T-cell (primary cell): Measurements from ENCODE around the gene BGN. TPM values are rescaled to one million over a fixed set of nuclear protein-coding genes. Genes with fewer than 3 reads are reported as not detected.

Experiments
- ATAC-seq, 4 experiments: fragments of 200-7000 bp in 3 of 4; fragments of 150-1000 bp in 1 of 4; cut with Tn5 transposase; replicated peaks in 1 of 4; 1 replicate in 3 of 4; 2 replicates in 1 of 4; pipeline ENCODE4 v1.10.0; 2021; ENCODE audit warnings: moderate library complexity in 3 of 4, mild to moderate bottlenecking in 2 of 4, moderate number of reproducible peaks in 1 of 4
- CTCF ChIA-PET, 2 donors: fragments of 300-600 bp; sonication (Branson Sonifier 250); formaldehyde crosslinking; loops; one replicate each; lab custom pipeline; 2022; ENCODE audit warnings: antibody characterized with exemption in 2 of 2; lab: Charles Lee
- POLR2A ChIA-PET, 2 donors: fragments of 300-600 bp; sonication (Branson Sonifier 250); formaldehyde crosslinking; loops; one replicate each; lab custom pipeline; 2022; ENCODE audit warnings: antibody characterized with exemption in 2 of 2; lab: Charles Lee
- DNase-seq, 35 experiments: peaks; one replicate each; pipeline versions ENCODE4 v3.0.0 to v3.0.0-alpha.2; 2013 to 2023
- H3K27ac ChIP-seq: one replicate; pipeline ENCODE4 v1.5.1; 2013; ENCODE audit warnings: low read length
- H3K27me3 ChIP-seq, 2 experiments: replicated peaks in 1 of 2; 1 replicate in 1 of 2; 2 replicates in 1 of 2; pipeline versions ENCODE4 v1.6.1 to v1.7.0; 2013; ENCODE audit warnings: low read length in 1 of 2, mixed read lengths in 1 of 2; ENCODE audit not compliant: control insufficient read depth in 2 of 2, insufficient read depth in 2 of 2; ENCODE audit errors: extremely low read depth in 1 of 2
- H3K36me3 ChIP-seq, 2 donors: 1 replicate in 1 of 2; 2 replicates in 1 of 2; pipeline versions ENCODE4 v1.6.1 to v1.7.0; 2013; ENCODE audit warnings: low read length in 1 of 2; ENCODE audit not compliant: control insufficient read depth in 2 of 2, insufficient read depth in 1 of 2; ENCODE audit errors: extremely low read depth in 1 of 2
- H3K4me1 ChIP-seq, 2 experiments: 1 replicate in 1 of 2; 2 replicates in 1 of 2; pipeline versions ENCODE4 v1.6.1 to v1.7.0; 2013; ENCODE audit warnings: low read length in 2 of 2, mixed read lengths in 1 of 2; ENCODE audit not compliant: insufficient read depth in 2 of 2, control insufficient read depth in 1 of 2; ENCODE audit errors: extremely low read depth in 1 of 2
- H3K4me3 ChIP-seq, 2 donors: 1 replicate in 1 of 2; 2 replicates in 1 of 2; pipeline versions ENCODE4 v1.5.1 to v1.7.0; 2013; ENCODE audit warnings: mild to moderate bottlenecking in 2 of 2, low read length in 1 of 2, moderate library complexity in 1 of 2; ENCODE audit not compliant: control insufficient read depth in 1 of 2; ENCODE audit errors: extremely low read depth in 1 of 2
- H3K9me3 ChIP-seq: 2 replicates; pipeline ENCODE4 v1.7.0; 2013
- H3K27ac Mint-ChIP-seq, 2 donors: one replicate each; pipeline ENCODE4 v1.8.0; 2020 to 2021; ENCODE audit warnings: mild to moderate bottlenecking in 2 of 2, mixed read lengths in 2 of 2
- H3K27me3 Mint-ChIP-seq, 2 donors: one replicate each; pipeline ENCODE4 v1.8.0; 2021 to 2022; ENCODE audit warnings: mixed read lengths in 2 of 2
- H3K36me3 Mint-ChIP-seq: one replicate; pipeline ENCODE4 v1.8.0; 2021; ENCODE audit warnings: mixed read lengths
- H3K4me1 Mint-ChIP-seq, 3 donors: one replicate each; pipeline ENCODE4 v1.8.0; 2020 to 2022; ENCODE audit warnings: mixed read lengths in 3 of 3, mild to moderate bottlenecking in 1 of 3
- H3K4me3 Mint-ChIP-seq, 3 donors: one replicate each; pipeline ENCODE4 v1.8.0; 2020 to 2022; ENCODE audit warnings: mild to moderate bottlenecking in 3 of 3, mixed read lengths in 3 of 3, moderate library complexity in 3 of 3
- H3K9me3 Mint-ChIP-seq, 3 donors: one replicate each; pipeline ENCODE4 v1.8.0; 2020 to 2022; ENCODE audit warnings: mixed read lengths in 3 of 3
- whole genome bisulfite sequencing: methylation state at CpG from one replicate; pipeline ENCODE4 v1.1.5; 2013; ENCODE audit warnings: missing lambda C conversion rate; ENCODE audit not compliant: insufficient coverage; 5-methylcytosine and 5-hydroxymethylcytosine counted together
- total RNA-seq, 35 experiments: library from RNA in 6 of 35; stranded (reverse) in 6 of 35; fragments of 120-200 nt in 1 of 35; gene quantifications; one replicate each; pipeline versions ENCODE4 v1.2.1 to v1.2.4 and lab custom pipeline; 2013 to 2026

Gene BGN
- total RNA-seq, 5 donors from 2014 or later (not counting 1 experiment from before 2014, with no cell fraction given), result 0.25 to 0.70 (median 0.30) TPM; not detected in 2

GRCh38 chrX:153524234-153524633, 29.5 kb downstream of the BGN start:
- POLR2A ChIA-PET, result no interaction called here
- H3K4me1 Mint-ChIP-seq, result peaks cover 0 to 2% (median 0%) of the 10 kb centered on the region in 3 donors
- no peaks in the 10 kb centered on the region for H3K36me3 Mint-ChIP-seq
- H3K36me3 ChIP-seq, result no peaks in the 10 kb centered on the region
- CTCF ChIA-PET, result interaction anchor here in 1 of 2 donors (0.7 kb wide), 1 partner anchor 62 kb away, joined by 3 read pairs; no protein-coding TSS in a partner anchor
- no peaks in the 10 kb centered on the region for H3K4me1 ChIP-seq
- DNase-seq (no peak), ATAC-seq (no peak)
- H3K27ac ChIP-seq, result no peak overlapping the region
- no peaks in the 10 kb centered on the region for H3K9me3 Mint-ChIP-seq
- H3K27ac Mint-ChIP-seq, result no peak overlapping the region
- H3K27me3 Mint-ChIP-seq, result peaks cover 15 to 29% of the 10 kb centered on the region in 2 donors
- H3K9me3 ChIP-seq, result no peaks in the 10 kb centered on the region
- WGBS, result 50% methylated on average over 1 of the region's 3 CpGs
- no peak overlapping the region for H3K4me3 Mint-ChIP-seq
- peaks cover 0 to 43% of the 10 kb centered on the region in 2 experiments for H3K27me3 ChIP-seq
- no peak overlapping the region for H3K4me3 ChIP-seq

- Histone ChIP-seq H3K4me1 (no peaks in the 10 kb centered on the region), H3K27me3 (peaks cover 0 to 35% of the 10 kb centered on the region in 2 experiments), H3K27ac (no peak overlapping the region), H3K4me3 (no peak overlapping the region), H3K9me3 (no peaks in the 10 kb centered on the region), H3K36me3 (no peaks in the 10 kb centered on the region)
- Mint-ChIP-seq H3K27ac (no peak overlapping the region), H3K27me3 (peaks cover 8 to 23% of the 10 kb centered on the region in 2 donors), H3K4me1 (no peaks in the 10 kb centered on the region), H3K9me3 (no peaks in the 10 kb centered on the region), H3K36me3 (no peaks in the 10 kb centered on the region), H3K4me3 (no peak overlapping the region)
- CTCF ChIA-PET, result no interaction called here
- ATAC-seq, result no peak
- POLR2A ChIA-PET, result no interaction called here
- no peak for DNase-seq
- no CpG with 5 or more reads among the region's 6 CpGs for WGBS
Observed at GRCh38 chrX:153525451-153525850, 30.7 kb downstream of the BGN start.

- 58% methylated on average over 2 of the region's 7 CpGs for WGBS
- Mint-ChIP-seq H3K9me3 (no peaks in the 10 kb centered on the region), H3K27ac (no peak overlapping the region), H3K4me1 (no peaks in the 10 kb centered on the region), H3K4me3 (no peak overlapping the region), H3K36me3 (no peaks in the 10 kb centered on the region), H3K27me3 (peaks cover 5 to 19% of the 10 kb centered on the region in 2 donors)
- POLR2A ChIA-PET, result no interaction called here
- CTCF ChIA-PET, result no interaction called here
- H3K27ac ChIP-seq, result no peak overlapping the region
- ATAC-seq (no peak), DNase-seq (no peak)
- no peak overlapping the region for H3K4me3 ChIP-seq
- H3K9me3 ChIP-seq, result no peaks in the 10 kb centered on the region
- H3K36me3 ChIP-seq, result no peaks in the 10 kb centered on the region
- H3K27me3 ChIP-seq, result peaks cover 0 to 30% of the 10 kb centered on the region in 2 experiments
- no peaks in the 10 kb centered on the region for H3K4me1 ChIP-seq
Observed at GRCh38 chrX:153526042-153526441, 31.3 kb downstream of the BGN start.

GRCh38 chrX:153526801-153527200, 32.0 kb downstream of the BGN start:
- Mint-ChIP-seq H3K36me3 (no peaks in the 10 kb centered on the region), H3K27me3 (peaks cover 4 to 16% of the 10 kb centered on the region in 2 donors), H3K27ac (no peak overlapping the region), H3K9me3 (no peaks in the 10 kb centered on the region), H3K4me3 (no peak overlapping the region), H3K4me1 (no peaks in the 10 kb centered on the region)
- Histone ChIP-seq H3K9me3 (no peaks in the 10 kb centered on the region), H3K36me3 (no peaks in the 10 kb centered on the region), H3K27me3 (peaks cover 0 to 26% of the 10 kb centered on the region in 2 experiments), H3K4me3 (no peak overlapping the region), H3K27ac (no peak overlapping the region), H3K4me1 (no peaks in the 10 kb centered on the region)
- ChIA-PET CTCF (no interaction called here), POLR2A (no interaction called here)
- 58% methylated on average over 2 of the region's 10 CpGs for WGBS
- ATAC-seq (no peak), DNase-seq (no peak)

GRCh38 chrX:153527208-153527607, 32.4 kb downstream of the BGN start:
- Histone ChIP-seq H3K27ac (no peak overlapping the region), H3K4me3 (no peak overlapping the region), H3K36me3 (no peaks in the 10 kb centered on the region), H3K4me1 (no peaks in the 10 kb centered on the region), H3K27me3 (peaks cover 0 to 22% of the 10 kb centered on the region in 2 experiments), H3K9me3 (no peaks in the 10 kb centered on the region)
- Mint-ChIP-seq H3K4me1 (no peaks in the 10 kb centered on the region), H3K27ac (no peak overlapping the region), H3K4me3 (no peak overlapping the region), H3K27me3 (peaks cover 1 to 14% of the 10 kb centered on the region in 2 donors), H3K36me3 (no peaks in the 10 kb centered on the region), H3K9me3 (no peaks in the 10 kb centered on the region)
- ChIA-PET POLR2A (no interaction called here), CTCF (no interaction called here)
- DNase-seq (no peak), ATAC-seq (no peak)
- 78% methylated on average over 8 of the region's 15 CpGs for WGBS

- ATAC-seq, result no peak
Observed at GRCh38 chrX:153530411-153531129, 35.8 kb downstream of the BGN start.

More at GRCh38 chrX:153530411-153531129, 35.8 kb downstream of the BGN start:
- Mint-ChIP-seq H3K36me3 (no peaks in the 10 kb centered on the region), H3K4me3 (no peak overlapping the region), H3K27ac (no peak overlapping the region), H3K27me3 (peaks cover 1 to 14% of the 10 kb centered on the region in 2 donors), H3K9me3 (no peaks in the 10 kb centered on the region), H3K4me1 (no peaks in the 10 kb centered on the region)
- Histone ChIP-seq H3K27me3 (peaks cover 0 to 18% of the 10 kb centered on the region in 2 experiments), H3K36me3 (no peaks in the 10 kb centered on the region), H3K4me1 (no peaks in the 10 kb centered on the region), H3K27ac (no peak overlapping the region), H3K9me3 (no peaks in the 10 kb centered on the region), H3K4me3 (no peak overlapping the region)
- CTCF ChIA-PET, result no interaction called here
- POLR2A ChIA-PET, result no interaction called here
- WGBS, result no CpG with 5 or more reads among the region's 20 CpGs
- no peak for DNase-seq
